Activated naive CD8-positive, alpha-beta T cell treated with anti-CD3 and anti-CD28 coated beads, Interleukin-2, amount 50 U/mL, for 24 hours (primary cell): ENCODE results near the gene LTN1.
"Not testable (repeated sequence)": the region's sequence is repeated elsewhere in the genome, so short reads cannot be mapped to it uniquely, and the experiment has no call there.

Experiments used
- ATAC-seq: fragments of 150-1000 bp; cut with Tn5 transposase; one replicate; pipeline ENCODE4 v1.10.0; 2021
- DNase-seq: peaks from one replicate; pipeline ENCODE4 v3.0.0; 2021
- H3K27ac Mint-ChIP-seq: one replicate; pipeline ENCODE4 v1.8.0; 2021; ENCODE audit warnings: mild to moderate bottlenecking, mixed read lengths
- H3K27me3 Mint-ChIP-seq: one replicate; pipeline ENCODE4 v1.8.0; 2021; ENCODE audit warnings: mixed read lengths
- H3K36me3 Mint-ChIP-seq: one replicate; pipeline ENCODE4 v1.8.0; 2021; ENCODE audit warnings: low read depth, mixed read lengths
- H3K4me1 Mint-ChIP-seq: one replicate; pipeline ENCODE4 v1.8.0; 2021; ENCODE audit warnings: mixed read lengths
- H3K4me3 Mint-ChIP-seq: one replicate; pipeline ENCODE4 v1.8.0; 2021; ENCODE audit warnings: mild to moderate bottlenecking, moderate library complexity, mixed read lengths
- H3K9me3 Mint-ChIP-seq: one replicate; pipeline ENCODE4 v1.8.0; 2021; ENCODE audit warnings: mixed read lengths

The LTN1 gene, protein sequence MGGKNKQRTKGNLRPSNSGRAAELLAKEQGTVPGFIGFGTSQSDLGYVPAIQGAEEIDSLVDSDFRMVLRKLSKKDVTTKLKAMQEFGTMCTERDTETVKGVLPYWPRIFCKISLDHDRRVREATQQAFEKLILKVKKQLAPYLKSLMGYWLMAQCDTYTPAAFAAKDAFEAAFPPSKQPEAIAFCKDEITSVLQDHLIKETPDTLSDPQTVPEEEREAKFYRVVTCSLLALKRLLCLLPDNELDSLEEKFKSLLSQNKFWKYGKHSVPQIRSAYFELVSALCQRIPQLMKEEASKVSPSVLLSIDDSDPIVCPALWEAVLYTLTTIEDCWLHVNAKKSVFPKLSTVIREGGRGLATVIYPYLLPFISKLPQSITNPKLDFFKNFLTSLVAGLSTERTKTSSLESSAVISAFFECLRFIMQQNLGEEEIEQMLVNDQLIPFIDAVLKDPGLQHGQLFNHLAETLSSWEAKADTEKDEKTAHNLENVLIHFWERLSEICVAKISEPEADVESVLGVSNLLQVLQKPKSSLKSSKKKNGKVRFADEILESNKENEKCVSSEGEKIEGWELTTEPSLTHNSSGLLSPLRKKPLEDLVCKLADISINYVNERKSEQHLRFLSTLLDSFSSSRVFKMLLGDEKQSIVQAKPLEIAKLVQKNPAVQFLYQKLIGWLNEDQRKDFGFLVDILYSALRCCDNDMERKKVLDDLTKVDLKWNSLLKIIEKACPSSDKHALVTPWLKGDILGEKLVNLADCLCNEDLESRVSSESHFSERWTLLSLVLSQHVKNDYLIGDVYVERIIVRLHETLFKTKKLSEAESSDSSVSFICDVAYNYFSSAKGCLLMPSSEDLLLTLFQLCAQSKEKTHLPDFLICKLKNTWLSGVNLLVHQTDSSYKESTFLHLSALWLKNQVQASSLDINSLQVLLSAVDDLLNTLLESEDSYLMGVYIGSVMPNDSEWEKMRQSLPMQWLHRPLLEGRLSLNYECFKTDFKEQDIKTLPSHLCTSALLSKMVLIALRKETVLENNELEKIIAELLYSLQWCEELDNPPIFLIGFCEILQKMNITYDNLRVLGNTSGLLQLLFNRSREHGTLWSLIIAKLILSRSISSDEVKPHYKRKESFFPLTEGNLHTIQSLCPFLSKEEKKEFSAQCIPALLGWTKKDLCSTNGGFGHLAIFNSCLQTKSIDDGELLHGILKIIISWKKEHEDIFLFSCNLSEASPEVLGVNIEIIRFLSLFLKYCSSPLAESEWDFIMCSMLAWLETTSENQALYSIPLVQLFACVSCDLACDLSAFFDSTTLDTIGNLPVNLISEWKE (N-terminal part only)

DNA sequence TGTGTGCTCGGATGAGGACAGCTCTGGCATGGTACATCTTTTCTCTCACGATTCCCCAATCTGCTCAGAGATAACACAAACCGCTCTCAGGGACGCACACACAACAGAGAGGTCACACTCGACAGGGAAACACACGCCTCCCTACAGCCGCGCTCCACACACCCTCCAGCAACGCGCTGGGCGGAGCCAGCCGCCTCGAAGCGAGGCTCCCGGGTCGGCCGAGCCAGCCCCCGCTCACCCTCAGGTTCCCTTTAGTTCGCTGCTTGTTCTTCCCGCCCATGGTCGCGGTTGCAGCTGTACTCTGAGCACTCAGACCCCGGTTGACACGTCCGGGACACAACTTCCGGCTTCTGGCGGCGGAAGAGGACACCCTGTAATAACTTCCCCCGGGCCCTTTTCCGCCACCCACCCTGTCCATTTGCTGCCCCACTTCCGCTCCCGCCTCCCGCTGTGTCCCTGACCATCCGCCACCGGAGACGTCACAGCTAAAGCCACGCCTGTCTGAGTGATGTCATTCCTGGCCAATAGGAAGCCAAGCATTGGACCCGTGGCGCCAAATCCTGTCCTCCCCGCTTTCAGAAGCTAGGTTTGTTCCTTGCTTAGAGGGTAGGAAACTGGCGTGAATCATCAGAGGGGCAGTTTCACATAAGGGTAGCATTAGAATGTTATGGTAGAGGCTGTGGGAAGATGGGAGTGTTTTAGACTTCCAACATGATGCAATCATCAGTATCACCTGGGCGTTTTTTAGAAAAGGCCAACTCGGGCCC lies at the start of gene LTN1:
LTN1 (minus strand) TSS at position 352 of the 767 bp plus-strand sequence; CDS start at position 280, 72 bp downstream.
- Mint-ChIP-seq H3K27ac (peak within 1 kb of the TSS; percentile 97), H3K4me1 (peaks cover 56% of the 10 kb centered on the region), H3K4me3 (peak within 1 kb of the TSS; percentile 99), H3K27me3 (no peaks in the 10 kb centered on the region), H3K9me3 (no peaks in the 10 kb centered on the region), H3K36me3 (peaks cover 9% of the 10 kb centered on the region)
- ATAC-seq (peak; percentile 95), DNase-seq (peak; percentile 98)

DNA sequence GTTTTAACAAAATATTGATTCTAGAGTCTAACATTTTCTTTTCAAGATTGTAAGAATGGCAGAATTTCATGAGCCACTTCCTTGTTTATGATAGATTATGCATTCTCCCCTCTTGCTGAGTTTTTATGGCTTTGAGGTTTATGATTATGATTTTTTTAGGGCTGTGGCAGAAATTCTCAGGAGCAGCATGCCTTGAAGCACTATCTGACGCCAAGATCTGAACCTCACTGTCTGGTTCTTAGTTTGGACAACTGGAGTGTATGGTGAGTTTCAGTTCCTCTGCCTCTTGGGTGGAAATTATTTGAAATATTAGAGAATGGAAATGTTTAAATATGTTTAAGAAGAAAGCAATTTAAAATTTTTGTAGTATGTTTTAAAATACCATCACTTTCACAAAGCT lies 42.0 kb upstream of the LTN1 start:
- Mint-ChIP-seq H3K27ac (peak overlapping the region; percentile 51), H3K36me3 (peaks cover 69% of the 10 kb centered on the region), H3K27me3 (no peaks in the 10 kb centered on the region), H3K9me3 (no peaks in the 10 kb centered on the region), H3K4me1 (peaks cover 3% of the 10 kb centered on the region), H3K4me3 (no peak overlapping the region)
- no peak for ATAC-seq
- no peak for DNase-seq

DNA sequence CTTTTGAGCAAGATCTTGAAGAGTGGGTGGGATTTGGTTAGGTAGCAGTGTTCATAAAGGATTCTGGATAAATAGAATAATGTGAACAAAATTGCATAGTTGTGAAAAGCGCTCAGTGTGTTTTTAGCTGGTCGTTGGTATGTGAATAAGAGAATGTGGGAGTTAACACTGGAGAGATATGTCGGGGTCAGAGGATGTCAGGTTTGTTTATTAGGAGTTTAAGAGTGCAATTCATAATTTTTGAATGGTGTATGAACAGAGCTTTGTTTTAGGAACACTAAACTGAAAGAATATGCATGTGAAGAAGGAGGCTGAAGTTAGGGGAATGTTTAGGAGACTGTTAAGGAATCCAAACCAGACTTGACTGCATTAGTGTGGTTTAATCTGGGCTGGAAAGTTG lies 41.2 kb upstream of the LTN1 start:
- Mint-ChIP-seq H3K4me1 (peaks cover 3% of the 10 kb centered on the region), H3K36me3 (peaks cover 69% of the 10 kb centered on the region), H3K4me3 (no peak overlapping the region), H3K27ac (peak overlapping the region; percentile 57), H3K9me3 (no peaks in the 10 kb centered on the region), H3K27me3 (no peaks in the 10 kb centered on the region)
- no peak for DNase-seq
- ATAC-seq, result no peak

DNA sequence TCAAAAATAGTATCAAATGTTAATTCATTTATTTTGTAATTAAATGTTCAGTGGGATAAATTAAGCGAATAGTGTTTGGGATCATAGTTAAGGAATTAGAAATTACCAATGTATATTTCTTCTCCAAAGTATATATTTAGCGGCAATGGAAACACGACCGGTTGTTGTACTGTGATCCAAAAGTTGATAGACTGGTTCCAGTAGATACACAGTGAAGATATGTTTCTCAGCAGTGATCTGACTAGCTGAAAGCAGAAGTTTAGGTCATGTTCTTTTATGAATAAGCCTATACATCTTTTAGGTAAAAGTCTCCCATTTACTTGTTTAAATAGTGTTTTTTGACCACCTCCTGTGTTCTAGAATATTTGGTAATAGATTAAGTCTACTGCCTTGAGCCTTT lies 40.6 kb upstream of the LTN1 start:
- ATAC-seq (no peak), DNase-seq (no peak)
- H3K9me3 Mint-ChIP-seq, result no peaks in the 10 kb centered on the region
- H3K27me3 Mint-ChIP-seq, result no peaks in the 10 kb centered on the region
- H3K36me3 Mint-ChIP-seq, result peaks cover 69% of the 10 kb centered on the region
- H3K4me1 Mint-ChIP-seq, result peaks cover 3% of the 10 kb centered on the region
- no peak overlapping the region for H3K27ac Mint-ChIP-seq
- no peak overlapping the region for H3K4me3 Mint-ChIP-seq

DNA sequence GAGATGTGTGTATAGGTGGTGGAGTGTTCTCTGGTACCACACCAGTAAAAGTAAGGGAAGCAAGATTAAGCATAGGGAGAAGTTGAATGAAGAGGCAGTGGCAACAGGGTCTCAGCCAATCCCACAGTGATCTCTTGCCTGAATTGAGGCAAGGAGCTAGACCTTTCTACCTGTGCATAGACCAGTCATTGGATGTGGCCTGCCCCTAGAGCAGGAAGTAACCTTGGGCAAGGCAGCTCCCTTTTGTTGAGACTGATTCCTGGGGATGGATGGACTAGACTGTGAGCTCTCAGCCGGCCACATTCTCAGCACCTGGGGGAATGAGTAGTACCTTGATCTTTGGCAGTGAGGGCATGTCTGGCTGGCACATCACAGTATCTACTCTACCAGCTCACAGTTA lies 38.2 kb upstream of the LTN1 start:
- peaks cover 16% of the 10 kb centered on the region for H3K4me1 Mint-ChIP-seq
- H3K36me3 Mint-ChIP-seq, result peaks cover 55% of the 10 kb centered on the region
- no peak for ATAC-seq
- no peak overlapping the region for H3K27ac Mint-ChIP-seq
- no peaks in the 10 kb centered on the region for H3K27me3 Mint-ChIP-seq
- H3K9me3 Mint-ChIP-seq, result no peaks in the 10 kb centered on the region
- H3K4me3 Mint-ChIP-seq, result no peak overlapping the region
- DNase-seq, result no peak

DNA sequence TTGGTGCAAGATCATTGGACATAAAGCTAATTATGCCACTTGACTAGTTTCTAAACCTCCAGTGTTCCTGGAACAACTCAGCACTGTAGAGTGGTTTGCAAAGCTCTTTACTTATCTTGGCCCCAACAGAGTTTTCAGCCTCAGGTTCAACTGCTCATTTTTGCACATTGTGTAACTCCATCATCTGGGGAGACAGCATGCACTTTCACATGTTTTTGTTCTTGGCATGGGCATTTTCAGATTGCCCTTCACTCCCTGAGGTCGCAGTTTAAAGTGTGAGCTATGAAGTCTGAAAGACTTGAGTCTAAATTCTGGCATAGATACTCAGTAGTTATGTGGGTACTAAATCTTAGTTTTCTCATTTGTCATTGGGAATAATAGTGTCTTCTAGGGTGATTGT lies 36.8 kb upstream of the LTN1 start:
- peaks cover 27% of the 10 kb centered on the region for H3K4me1 Mint-ChIP-seq
- no peaks in the 10 kb centered on the region for H3K27me3 Mint-ChIP-seq
- H3K9me3 Mint-ChIP-seq, result no peaks in the 10 kb centered on the region
- no peak for ATAC-seq
- DNase-seq, result no peak
- peaks cover 54% of the 10 kb centered on the region for H3K36me3 Mint-ChIP-seq
- no peak overlapping the region for H3K4me3 Mint-ChIP-seq
- H3K27ac Mint-ChIP-seq, result no peak overlapping the region

DNA sequence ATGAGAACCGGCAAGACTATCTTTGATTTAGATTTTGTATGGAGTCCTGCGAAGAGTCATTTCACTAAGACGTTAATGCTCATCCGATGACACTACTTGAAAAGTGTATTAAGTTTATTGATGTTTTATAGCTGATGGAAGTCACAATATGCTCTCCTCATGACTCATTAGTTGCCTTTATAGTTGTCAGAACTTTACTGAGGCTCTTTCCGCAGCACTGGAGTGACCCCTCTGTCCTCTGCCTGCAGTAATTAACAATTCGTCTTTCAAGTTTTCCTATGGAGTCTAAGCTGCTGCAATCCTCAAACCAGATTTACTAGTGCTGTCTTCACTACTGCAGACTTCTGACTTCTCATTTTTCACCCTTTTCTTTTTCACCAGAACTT lies 32.6 kb upstream of the LTN1 start:
- Mint-ChIP-seq H3K27me3 (no peaks in the 10 kb centered on the region), H3K4me1 (peaks cover 53% of the 10 kb centered on the region), H3K27ac (peak overlapping the region; percentile 99), H3K9me3 (no peaks in the 10 kb centered on the region), H3K4me3 (peak overlapping the region; percentile 93), H3K36me3 (peaks cover 25% of the 10 kb centered on the region)
- ATAC-seq (no peak), DNase-seq (no peak)

DNA sequence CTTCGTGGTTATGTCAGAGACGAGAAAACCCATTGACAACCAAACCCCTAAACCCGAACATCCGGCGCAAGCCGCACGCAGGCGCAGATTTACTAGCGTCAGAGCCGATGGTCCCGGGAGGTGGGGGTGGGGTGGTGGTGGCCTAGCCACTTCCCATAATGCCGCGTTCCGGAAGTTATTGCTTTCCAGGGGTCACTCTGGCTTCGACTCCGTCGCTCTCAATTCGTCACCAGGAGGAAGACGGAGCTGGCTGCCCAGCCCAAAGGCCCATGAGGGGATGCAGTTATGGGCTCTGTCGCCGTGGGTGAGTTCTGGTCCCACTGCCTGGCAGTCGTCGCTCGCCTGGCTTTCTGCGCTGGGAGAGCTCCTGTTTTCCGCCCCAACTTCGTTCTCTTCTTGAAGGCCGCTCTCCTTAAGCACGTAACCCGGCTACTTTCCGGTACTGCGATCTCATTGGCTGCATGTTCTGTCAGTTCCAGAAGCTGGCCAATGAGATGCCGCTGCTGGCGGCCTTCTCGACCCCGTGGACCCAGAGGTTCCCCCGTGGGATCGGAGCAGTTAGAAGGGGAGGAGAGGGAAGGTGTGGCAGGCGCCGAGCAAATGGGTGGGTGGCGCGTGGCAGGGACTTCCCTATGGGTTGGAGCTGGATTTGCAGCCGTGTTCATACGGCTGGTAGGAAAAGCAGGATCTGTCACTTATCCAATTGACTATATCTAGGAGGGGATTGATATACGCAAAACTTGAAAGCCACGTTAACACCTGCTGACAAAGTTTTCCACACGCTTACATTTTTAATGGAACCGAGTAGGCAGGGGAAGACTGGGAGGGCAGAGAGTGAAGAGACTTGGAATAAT lies 32.0 kb upstream of the LTN1 start, which contains the start of gene USP16:
USP16 (plus strand) TSS at position 195 of the 854 bp plus-strand sequence. CDS start 3,246 bp downstream, outside the sequence.
- Mint-ChIP-seq H3K9me3 (no peaks in the 10 kb centered on the region), H3K27me3 (no peaks in the 10 kb centered on the region), H3K4me3 (peak within 1 kb of the TSS; percentile 93), H3K27ac (peak within 1 kb of the TSS; percentile 99), H3K36me3 (peaks cover 20% of the 10 kb centered on the region), H3K4me1 (peaks cover 59% of the 10 kb centered on the region)
- ATAC-seq, result peak; percentile 97
- DNase-seq, result peak; percentile 93

DNA sequence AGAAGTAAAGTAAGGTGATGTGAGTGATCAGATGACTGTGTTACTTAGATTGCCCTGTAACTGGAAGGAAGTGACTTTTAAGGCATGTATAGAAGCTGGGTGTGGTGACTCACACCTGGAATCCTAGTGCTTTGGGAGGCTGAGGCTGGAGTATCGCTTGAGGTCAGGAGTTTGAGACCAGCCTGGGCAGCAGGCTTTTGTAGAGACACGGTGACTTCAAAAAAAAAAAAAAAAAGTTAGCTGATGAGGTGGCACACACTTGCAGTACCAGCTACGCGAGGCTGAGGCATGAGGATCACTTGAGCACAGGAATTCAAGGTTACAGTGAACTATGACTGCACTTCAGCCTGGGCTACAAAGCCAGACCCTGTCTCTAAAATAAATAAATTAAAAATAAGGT lies 29.5 kb upstream of the LTN1 start:
- Mint-ChIP-seq H3K4me3 (peak overlapping the region; percentile 11), H3K4me1 (peaks cover 65% of the 10 kb centered on the region), H3K36me3 (peaks cover 12% of the 10 kb centered on the region), H3K27me3 (no peaks in the 10 kb centered on the region), H3K9me3 (no peaks in the 10 kb centered on the region), H3K27ac (peak overlapping the region; percentile 74)
- ATAC-seq (no peak), DNase-seq (no peak)

DNA sequence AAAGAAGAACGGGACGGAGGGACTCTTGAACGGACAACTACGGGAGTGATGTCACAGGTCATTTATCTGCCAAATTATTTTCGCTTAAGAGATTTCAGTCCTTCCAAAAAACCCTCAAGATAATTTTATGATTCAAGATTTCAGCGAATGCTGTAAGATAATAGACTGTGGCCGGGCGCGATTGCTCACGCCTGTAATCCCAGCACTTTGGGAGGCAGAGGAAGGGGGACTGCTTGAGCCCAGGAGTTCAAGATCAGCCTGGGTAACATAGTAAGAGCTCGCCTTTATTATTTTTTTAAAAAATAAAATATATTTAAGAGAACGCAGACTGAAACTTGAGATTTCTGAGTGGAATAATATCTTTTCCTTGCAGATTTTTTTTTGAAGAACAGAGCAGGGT lies 25.9 kb upstream of the LTN1 start:
- no peaks in the 10 kb centered on the region for H3K9me3 Mint-ChIP-seq
- ATAC-seq (no peak), DNase-seq (no peak)
- H3K4me1 Mint-ChIP-seq, result peaks cover 38% of the 10 kb centered on the region
- H3K27me3 Mint-ChIP-seq, result no peaks in the 10 kb centered on the region
- H3K4me3 Mint-ChIP-seq, result peak overlapping the region; percentile 80
- peaks cover 8% of the 10 kb centered on the region for H3K36me3 Mint-ChIP-seq
- peak overlapping the region; percentile 74 for H3K27ac Mint-ChIP-seq

DNA sequence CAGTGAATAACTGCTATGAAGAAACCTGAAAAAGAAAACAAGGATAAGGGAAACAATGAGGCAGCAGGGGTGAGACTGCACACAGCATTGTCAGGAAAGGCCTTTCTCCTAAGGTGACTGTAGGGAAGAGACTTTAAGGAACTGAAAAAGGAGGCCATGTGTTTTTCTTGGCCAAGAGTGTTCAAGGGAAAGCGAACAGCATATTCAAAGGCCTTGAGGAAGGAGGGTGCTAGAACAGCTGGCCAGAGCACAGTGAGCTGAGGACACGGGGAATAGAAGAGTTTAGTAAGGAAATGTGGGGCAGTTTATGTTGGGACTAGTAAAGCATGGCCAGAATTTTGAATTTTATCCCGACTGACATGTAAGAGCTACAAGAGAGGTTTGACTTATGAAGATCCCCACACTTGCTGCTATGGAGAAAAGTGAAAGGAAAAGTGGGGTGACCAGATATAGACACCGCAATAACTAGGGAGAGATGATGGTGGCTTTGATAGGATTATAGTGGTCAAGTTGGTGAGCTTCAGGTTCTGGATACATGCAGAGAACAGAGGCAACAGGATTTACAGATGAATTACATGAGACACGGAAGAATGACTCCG lies 25.1 kb upstream of the LTN1 start:
- ATAC-seq (no peak), DNase-seq (no peak)
- H3K27me3 Mint-ChIP-seq, result no peaks in the 10 kb centered on the region
- H3K9me3 Mint-ChIP-seq, result no peaks in the 10 kb centered on the region
- peak overlapping the region; percentile 80 for H3K4me3 Mint-ChIP-seq
- H3K27ac Mint-ChIP-seq, result peak overlapping the region; percentile 74
- peaks cover 8% of the 10 kb centered on the region for H3K36me3 Mint-ChIP-seq
- H3K4me1 Mint-ChIP-seq, result peaks cover 32% of the 10 kb centered on the region

DNA sequence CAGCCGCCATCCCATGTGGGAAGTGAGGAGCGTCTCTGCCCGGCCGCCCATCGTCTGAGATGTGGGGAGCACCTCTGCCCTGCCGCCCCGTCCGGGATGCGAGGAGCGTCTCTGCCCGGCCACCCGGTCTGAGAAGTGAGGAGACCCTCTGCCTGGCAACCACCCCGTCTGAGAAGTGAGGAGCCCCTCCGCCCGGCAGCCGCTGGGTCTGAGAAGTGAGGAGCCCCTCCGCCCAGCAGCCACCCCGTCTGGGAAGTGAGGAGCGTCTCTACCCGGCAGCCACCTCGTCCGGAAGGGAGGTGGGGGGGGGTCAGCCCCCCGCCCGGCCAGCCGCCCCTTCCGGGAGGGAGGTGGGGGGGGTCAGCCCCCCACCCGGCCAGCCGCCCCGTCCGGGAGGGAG lies 18.6 kb upstream of the LTN1 start:
- not testable (repeated sequence) for DNase-seq, H3K27me3 Mint-ChIP-seq, H3K27ac Mint-ChIP-seq, H3K4me1 Mint-ChIP-seq, H3K36me3 Mint-ChIP-seq, H3K9me3 Mint-ChIP-seq, ATAC-seq, H3K4me3 Mint-ChIP-seq

DNA sequence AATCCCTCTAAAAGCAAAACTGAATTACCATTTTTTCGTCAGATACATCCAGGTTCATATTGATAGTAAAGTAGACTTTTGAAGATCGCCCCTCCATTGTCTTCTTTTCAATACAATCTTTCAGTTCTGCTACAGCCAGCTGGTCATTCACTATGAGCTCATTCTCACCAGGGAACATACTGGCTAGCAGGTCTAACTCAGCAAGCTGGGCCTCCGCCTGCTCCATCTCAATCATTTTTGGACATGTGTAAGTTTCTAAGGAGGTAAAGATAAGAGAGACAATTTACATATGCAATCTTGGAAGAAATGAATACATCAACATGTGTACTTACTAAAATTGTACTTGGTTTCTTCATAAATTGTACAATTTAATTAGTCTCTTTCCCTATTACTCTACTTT lies 15.7 kb upstream of the LTN1 start:
- Mint-ChIP-seq H3K4me3 (no peak overlapping the region), H3K27me3 (no peaks in the 10 kb centered on the region), H3K4me1 (no peaks in the 10 kb centered on the region), H3K9me3 (no peaks in the 10 kb centered on the region), H3K36me3 (peaks cover 8% of the 10 kb centered on the region), H3K27ac (no peak overlapping the region)
- DNase-seq (no peak), ATAC-seq (no peak)
